GM12891 (cell line): ENCODE results near the gene TMEM14B.

Experiments
- POLR2A ChIP-seq: IDR thresholded peaks from 2 replicates; pipeline ENCODE4 v1.6.1; 2011; ENCODE audit warnings: low read depth, low read length, control low read depth
- POLR2AphosphoS5 ChIP-seq: IDR thresholded peaks from 2 replicates; pipeline ENCODE4 v1.6.1; 2011; ENCODE audit warnings: low read depth, low read length, control low read depth
- SPI1 ChIP-seq: IDR thresholded peaks from 2 replicates; pipeline ENCODE4 v1.6.1; 2011; ENCODE audit warnings: low read depth, low read length, control low read depth
- TAF1 ChIP-seq: IDR thresholded peaks from 2 replicates; pipeline ENCODE4 v1.6.1; 2011; ENCODE audit warnings: low read depth, low read length, control low read depth

- TF ChIP-seq TAF1 = no peak
- TF ChIP-seq POLR2A = no peak
- TF ChIP-seq POLR2AphosphoS5 = no peak
- TF ChIP-seq SPI1 = no peak
Measured at GRCh38 chr6:10778230-10778629, 30.6 kb downstream of the TMEM14B start.
